NCI-H2196 (cell line): ENCODE data around the gene FER.

Experiments
- DNase-seq: peaks from one replicate; lab custom pipeline; 2025; ENCODE audit not compliant: unreplicated experiment; lab: John Stamatoyannopoulos, UW

Gene FER

GRCh38 chr5:109224276-109224882 lies 476.7 kb downstream of the FER start:
- DNase-seq: no peak

- no peak for DNase-seq
These were observed 478.3 kb downstream of the FER start for GRCh38 chr5:109225716-109226625.

DNA sequence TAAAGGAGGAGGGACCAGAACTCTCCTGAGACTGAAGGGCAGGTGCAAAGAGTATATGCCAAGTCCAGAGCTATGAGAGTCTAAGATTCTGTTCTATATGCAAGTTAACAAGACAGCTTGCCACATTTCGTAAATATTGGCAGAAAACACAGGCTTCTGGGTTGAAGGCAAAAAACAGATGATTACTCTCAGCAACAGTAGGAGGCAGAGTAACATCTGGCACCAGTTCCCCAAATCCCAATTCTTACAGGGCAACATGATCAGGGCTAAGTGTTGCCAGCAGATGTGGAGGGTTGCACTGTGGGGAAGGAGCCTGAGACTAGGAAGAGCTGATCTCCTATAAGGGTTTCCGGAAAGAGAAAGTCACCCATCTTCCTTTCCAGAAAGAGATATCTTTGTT lies 482.7 kb downstream of the FER start:
- DNase-seq: no peak

GRCh38 chr5:109231331-109231730 lies 483.6 kb downstream of the FER start:
- no peak for DNase-seq

- DNase-seq: no peak
These were observed 486.7 kb downstream of the FER start for GRCh38 chr5:109234381-109234780.

DNA sequence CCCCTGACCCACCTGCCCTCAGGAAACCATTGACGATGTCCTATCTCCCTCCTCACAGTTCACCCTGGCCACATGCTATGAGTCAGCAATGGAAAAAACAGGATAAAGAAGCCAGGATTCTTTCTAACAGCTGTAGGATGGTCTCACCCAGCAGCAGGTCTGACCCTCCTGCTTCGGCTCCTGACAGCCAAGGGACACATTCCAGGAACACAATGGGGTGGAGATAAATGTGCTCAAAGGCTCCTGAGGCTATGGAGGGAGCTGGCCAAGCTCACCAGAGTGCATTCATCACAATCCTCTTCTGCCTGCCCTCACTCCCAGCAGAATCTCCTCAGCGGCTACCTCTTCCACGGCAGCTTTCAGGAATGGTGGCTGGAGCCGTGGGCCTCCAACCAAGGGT lies 491.8 kb downstream of the FER start:
- DNase-seq: no peak

- no peak for DNase-seq
These were observed 494.8 kb downstream of the FER start for GRCh38 chr5:109242518-109242917.

- no peak for DNase-seq
These were observed 498.7 kb downstream of the FER start for GRCh38 chr5:109246395-109246794.
